Stimulated activated CD4-positive, alpha-beta T cell treated with anti-CD3 and anti-CD28 coated beads, Interleukin-2, amount 100 ng/mL, for 24 hours (primary cell): ENCODE results near the gene SLC25A6.
"Not testable (repeated sequence)": the region's sequence is repeated elsewhere in the genome, so short reads cannot be mapped to it uniquely, and the experiment has no call there.

Experiments
- DNase-seq, 2 donors: peaks; one replicate each; pipeline ENCODE4 v3.0.0-alpha.2; 2020

SLC25A6 gene

DNA sequence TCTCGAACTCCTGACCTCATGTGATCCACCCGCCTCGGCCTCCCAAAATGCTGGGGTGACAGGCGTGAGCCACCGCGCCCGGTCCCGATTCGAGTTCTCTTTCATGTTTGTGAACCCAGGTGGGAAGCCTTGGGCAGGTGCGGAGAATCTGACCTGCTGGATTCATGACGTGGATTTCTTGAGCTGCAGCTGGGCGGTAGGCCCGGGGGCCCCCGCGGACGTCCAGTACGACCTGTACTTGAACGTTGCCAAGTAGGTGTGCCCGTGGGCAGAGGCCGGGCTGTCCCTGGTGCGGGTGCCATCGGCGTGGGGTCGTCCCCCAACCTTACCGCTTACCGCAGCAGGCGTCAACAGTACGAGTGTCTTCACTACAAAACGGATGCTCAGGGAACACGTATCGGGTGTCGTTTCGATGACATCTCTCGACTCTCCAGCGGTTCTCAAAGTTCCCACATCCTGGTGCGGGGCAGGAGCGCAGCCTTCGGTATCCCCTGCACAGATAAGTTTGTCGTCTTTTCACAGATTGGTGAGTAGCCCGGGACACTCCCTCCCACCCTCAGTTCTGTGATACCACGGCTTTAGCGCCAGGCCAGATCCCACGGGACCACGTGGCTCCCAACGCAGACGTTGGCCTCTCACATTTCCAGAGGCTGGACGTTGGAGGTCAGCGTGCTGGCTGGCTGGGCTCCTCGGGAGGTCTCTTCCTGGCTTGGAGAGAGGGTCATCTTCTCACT, 39.8 kb downstream of the SLC25A6 start:
- DNase-seq = no peak

DNA sequence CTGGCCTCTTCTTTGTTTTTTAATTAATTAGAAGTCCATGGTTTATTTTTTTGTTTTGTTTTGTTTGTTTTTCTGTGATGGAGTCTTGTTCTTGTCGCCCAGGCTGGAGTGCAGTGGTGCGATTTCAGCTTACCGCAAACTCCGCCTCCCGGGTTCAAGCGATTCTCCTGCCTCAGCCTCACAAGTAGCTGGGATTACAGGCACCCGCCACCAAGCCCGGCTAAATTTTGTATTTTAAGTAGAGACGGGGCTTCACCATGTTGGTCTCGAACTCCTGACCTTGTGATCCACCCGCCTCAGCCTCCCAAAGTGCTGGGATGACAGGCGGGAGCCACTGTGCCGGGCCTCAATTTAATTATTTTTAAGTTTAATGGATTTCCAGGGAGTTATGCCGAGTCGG, 42.3 kb downstream of the SLC25A6 start:
- DNase-seq = not testable (repeated sequence)

GRCh38 chrX:1341545-1342184, 50.2 kb downstream of the SLC25A6 start:
- DNase-seq = no peak

DNA sequence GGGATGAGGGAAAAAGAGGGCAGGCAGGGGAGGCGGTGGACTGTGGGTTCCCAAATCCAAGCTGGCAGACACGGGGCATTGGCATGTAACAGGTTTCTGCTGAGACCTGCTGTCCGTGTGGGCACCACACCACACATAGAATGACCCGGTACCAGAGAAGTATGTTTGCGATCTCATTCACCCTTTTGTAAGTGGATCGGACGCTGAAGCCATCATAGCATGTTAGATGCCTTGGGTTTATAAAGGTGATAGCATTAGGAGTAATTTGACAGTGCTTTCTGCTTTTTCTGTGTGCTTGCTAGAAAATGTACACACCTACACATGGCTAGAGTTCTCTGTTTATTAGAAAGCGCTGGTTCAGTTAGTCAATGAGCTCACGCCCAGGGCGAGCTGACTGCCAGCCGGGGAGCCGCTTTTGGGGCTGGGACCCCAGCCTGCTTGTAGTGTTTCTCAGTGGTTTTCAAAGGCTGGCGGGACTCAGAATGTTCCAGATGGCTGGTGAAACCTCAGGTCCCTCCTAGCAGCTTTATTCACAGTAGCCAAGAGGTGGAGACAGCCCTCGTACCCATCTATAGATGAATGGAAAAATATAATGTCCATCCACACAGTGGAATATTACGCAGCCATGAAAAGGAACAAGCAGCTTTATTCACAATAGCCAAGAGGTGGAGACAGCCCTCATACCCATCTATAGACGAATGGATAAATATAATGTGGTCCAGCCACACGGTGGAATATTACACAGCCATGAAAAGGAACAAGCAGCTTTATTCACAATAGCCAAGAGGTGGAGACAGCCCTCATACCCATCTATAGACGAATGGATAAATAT, 54.7 kb downstream of the SLC25A6 start:
- DNase-seq = no peak

- DNase-seq = no peak
Observed at GRCh38 chrX:1336331-1336943, 55.5 kb downstream of the SLC25A6 start, which contains the start of gene IL3RA. IL3RA (plus strand) TSS chrX:1336785; CDS start chrX:1341766, 4,981 bp downstream.
